GM21737 (cell line): ENCODE results near the gene GPN3.
"Not testable (repeated sequence)": the region's sequence is repeated elsewhere in the genome, so short reads cannot be mapped to it uniquely, and the experiment has no call there.

Experiments
- ATAC-seq: cut with Tn5 transposase; IDR thresholded peaks from one replicate; pipeline ENCODE4 v1.9.1; 2021; ENCODE audit warnings: mild to moderate bottlenecking, moderate library complexity; ENCODE audit not compliant: unreplicated experiment

Gene GPN3

DNA sequence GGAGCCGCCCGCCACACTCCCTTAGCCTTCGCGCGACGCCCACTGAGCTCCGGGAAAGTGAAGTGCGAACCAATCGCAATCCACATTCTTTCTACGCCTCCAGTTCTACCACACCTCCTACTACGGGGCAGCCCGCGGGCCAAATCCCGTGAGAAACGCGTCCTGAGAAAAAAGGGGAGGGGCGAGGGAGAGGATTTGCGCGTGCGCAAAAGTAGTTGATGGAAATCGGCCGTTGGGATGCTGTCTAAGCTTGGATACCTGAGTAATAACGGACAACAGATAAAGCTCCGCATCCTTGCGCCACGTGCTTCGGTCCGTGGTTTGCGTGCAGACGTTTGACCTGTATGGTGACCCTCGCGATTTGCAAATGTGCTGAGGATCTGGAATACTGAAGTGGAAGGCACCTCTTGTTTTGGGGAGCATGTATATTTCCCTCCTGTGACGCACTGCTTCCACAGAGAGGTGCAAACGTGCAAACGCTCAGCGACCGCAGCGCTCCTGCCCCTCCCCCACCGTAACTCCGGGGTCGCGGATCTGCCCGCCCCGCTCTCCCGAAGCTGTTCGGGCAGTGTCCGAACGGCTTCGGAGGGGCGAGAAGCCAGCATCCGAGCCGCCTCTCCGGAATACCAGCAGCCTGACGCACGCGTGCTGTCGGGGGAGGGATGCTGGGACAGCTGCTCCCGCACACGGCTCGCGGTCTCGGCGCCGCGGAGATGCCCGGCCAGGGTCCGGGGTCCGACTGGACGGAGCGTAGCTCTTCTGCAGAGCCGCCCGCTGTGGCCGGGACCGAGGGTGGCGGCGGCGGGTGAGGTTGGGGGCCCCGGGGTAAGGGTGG is at the start of gene GPN3, which contains the start of gene FAM216A:
TSS of gene GPN3 (minus strand) at position 44 of the 835 bp plus-strand sequence. CDS start 54 bp downstream, outside the sequence.
TSS of gene FAM216A (plus strand) at position 632 of the 835 bp plus-strand sequence. CDS start at position 663, 31 bp downstream.
- peak; percentile 70 for ATAC-seq

DNA sequence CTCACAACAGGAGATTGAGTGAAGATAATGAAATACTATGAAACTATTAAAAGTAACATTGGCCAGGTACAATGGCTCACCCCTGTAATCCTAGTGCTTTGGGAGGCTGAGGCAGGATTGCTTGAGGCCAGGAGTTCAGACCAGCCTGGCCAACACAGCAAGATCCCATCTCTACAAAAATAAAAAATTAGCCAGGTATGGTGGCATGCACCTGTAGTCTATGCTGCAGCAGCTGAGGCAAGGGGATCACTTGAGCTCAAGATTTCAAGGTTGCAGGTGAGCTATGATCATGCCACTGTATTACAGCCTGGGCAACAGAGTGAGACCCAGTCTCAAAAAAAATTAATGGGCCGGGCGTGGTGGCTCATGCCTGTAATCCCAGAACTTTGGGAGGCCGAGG is 48.9 kb upstream of the GPN3 start:
- ATAC-seq = no peak

DNA sequence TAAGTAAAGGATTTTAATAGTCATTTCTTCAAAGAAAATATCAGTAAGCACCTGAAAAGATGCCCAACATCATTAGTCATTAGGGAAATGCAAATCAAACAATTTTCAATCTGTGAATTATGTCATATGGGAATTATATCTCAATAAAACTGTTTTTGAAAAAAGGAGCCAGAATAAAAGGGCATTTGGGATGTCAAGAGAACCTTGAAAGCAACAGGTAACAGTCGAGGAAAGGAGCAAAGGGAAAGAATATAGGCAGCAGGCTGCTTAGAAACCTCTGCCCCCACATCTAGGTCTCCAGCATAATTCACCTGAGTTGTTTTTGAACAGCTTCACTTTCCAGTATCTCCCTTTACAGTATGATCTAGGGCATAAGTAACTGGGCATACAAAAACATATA is 46.3 kb upstream of the GPN3 start:
- ATAC-seq = no peak

DNA sequence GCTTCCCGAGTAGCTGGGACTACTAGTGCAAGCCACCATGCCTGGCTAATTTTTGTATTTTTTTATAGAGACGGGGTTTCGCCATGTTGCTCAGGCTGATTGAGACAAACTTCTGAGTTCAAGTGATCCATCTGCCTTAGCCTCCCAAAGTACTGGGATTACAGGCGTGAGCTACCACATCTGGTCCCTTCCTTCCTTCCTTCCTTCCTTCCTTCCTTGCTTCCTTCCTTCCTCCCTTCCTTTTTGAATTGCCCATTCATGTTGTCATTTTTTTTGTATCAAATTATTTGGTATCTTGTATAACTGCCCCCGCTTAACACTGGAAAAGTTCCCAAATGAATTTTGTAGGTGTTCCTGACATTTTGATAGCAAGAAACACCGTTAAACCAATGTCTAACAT is 45.8 kb upstream of the GPN3 start:
- ATAC-seq = no peak

DNA sequence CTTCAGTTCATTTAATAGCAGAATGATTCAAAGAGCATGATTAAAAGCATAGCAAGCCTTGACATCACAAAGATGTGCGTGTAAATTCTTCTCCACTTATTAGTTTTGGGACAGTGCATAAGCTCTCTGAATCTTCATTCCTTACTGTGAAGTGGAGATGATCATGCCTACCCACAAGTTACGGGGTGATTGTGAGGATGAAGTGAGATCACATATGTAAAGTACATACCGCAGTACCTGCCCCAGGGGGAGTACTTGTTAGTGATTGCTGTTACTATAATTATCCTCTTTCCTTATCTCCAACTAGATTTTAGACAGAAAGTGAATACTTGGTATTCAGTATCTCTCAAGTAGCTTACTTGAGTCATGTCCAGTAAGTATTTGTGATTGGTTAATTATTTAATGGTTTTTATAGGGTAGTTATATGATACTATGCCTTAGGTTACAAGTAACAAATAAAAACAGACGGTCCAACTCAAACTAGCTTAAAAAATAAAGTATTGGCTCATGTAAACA is 40.1 kb upstream of the GPN3 start:
- ATAC-seq = no peak

DNA sequence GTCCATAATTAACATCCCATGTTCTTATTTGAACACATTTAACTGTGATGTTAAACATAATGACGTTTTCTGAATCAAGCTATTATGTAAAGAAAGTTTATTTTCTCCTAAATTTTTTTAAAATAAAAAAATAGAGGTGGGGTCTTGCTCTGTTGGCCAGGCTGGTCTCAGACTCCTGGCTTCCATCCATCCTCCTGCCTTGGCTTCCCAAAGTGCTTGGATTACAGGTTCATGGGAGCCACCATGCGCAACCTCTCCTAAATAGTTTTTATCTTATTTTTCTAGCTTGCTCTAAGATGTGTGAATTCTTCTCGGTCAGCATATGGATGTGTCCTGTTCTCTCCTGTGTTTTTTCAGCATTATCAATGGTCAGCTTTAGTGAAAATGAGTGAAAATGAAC is 37.3 kb upstream of the GPN3 start:
- no peak for ATAC-seq

DNA sequence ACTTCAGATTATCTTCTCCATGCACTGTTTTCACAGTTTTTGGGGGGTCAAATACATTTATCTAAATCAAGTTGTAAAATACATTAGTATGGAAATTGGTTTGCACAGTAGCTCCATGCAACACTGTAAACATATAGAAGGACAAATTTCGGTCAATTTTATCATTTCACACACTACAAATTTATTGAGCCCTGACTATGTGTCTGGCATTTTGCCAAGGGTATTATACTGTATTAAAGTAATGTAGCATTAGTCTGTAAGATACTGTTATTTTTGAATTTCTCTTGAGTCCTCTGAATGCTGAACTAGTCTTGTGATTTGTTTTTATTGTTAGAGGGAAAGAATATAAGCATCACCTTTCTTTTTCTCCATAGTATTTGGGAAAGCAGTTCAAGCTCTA is 35.4 kb upstream of the GPN3 start:
- no peak for ATAC-seq

DNA sequence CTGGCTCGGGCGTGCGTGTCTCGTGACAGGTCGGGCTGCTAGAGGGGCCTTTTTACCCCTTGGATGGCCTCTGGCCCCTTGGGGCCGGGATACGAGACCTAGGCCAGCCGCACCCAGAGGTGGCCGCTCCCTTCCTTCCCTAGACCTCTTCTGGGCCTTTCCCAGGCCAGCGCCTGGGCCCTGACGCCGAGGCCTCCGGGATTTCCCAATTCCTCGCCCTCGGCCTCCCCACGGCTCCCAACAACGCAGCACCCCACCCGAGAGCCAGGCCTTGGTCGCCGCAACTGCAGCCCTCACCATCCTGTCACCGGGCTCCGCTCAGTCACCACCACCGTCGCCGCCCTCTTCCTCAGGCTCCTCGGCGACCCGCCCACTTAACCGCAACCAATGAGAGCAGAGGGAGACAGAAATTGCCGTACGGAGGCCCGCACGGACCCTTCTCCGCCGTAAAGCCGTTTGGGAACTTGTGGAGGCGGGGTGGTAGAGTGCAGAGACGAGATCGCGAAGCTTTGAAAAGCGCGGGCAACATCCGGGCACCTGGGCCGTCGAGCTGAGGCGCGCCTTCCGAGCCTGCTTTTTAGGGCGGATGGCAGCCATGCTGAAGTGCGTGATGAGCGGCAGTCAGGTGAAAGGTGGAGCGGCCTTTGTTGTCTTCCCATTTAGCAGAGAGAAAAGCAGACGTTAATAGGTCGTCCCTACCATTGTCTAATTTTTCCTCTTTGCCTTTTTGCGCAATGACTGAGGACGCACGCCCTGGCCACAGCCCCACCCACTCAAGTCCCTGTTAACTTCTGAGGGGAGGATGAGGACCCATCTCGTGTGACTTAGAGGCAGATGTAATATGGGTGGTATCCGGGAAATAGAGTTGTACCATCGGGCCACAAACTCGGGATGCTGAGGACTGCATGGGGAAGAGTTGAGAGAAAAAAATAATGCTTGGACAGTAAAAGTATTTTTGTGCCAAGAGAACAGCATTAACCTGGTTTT is 34.0 kb upstream of the GPN3 start, which contains the start of the genes RAD9B and VPS29:
TSS of gene RAD9B (plus strand) at position 580 of the 987 bp plus-strand sequence. CDS start at position 587, 7 bp downstream.
TSS of gene VPS29 (minus strand) at position 360 of the 987 bp plus-strand sequence. CDS start at position 300, 60 bp downstream.
- peak; percentile 90 for ATAC-seq

DNA sequence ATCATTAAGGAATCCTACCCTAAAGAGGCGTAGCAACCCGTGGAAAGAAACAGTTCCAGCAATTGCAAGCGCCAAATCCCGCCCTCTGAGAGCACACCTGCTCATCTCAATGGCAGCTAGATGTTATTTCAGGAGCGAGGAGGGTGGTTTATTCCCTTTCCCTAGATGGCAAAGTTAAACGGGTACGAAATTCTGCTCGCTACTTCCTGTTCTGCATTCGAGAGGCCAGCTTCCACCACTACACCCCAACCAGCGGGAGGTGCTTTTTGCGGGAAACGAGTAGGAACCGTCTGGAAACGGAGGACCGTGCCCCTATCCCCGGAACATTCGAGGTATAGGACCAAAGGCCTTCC is 33.3 kb upstream of the GPN3 start:
- ATAC-seq = peak; percentile 15

DNA sequence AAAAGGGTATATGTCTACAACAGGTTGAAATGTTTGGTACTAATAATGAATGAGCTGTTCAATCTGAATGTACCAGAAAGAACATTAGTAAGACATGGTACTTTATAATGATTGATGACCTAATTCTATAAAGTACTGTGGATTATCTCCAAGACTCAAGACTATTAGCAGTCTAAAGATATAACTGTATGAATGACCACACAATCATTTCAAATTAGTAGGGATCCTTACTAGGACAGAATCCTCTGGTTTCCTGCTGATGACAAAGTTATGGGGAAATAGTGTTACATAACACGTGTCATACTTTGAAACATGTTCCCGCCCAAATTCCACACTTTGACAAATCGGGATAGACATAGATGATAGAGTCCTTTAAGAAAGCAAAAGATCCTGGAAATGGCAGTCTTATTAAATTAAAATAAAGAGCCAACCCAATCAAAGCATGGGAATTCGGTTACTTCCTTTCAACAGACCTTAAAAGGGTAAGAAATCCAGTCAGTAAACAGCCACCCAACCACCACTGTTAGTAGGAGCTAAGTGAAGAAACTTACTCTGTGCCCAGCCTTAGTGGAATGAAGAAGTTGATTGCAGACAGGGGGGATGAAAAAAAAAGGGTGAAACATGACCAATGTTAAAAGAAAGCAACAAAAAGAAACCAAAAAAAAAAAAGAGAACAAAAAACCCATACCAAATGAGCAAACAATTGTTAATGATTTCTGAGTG is 31.1 kb upstream of the GPN3 start:
- ATAC-seq = no peak

DNA sequence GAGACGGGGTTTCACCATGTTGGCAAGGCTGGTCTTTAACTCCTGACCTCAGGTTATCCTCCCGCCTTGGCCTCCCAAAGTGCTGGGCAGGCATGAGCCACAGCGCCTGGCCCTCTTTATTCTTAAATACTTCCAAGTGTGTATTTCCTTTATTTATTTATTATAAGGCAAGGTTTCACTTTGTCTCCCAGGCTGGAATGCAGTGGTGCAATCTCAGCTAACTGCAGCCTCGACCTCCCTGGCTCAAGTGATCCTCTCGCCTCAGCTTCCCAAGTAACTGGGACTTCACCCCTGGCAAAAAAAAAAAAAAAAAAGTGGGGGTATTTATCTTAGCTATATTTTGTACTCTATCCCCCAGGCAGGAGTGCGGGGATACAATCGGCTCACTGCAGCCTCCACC is 7.4 kb upstream of the GPN3 start:
- no peak for ATAC-seq

DNA sequence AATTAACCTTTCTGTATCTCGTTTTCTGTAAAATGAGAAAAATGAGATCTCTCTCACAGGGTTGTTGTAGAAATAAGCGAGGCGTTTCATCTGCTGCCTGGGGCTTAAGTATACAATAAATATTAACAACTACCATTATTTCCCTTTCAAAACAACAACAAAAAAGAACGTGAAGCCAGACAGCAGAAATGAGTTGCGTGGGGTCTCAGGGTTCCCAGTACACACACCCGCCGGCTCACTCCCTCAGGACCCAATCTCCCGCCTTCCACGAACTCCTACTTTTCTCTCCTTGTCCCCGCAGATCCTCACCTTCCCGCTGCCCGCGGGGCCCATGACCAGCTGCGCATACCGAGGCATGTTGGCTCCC is 227 bp downstream of the GPN3 start:
- no peak for ATAC-seq

DNA sequence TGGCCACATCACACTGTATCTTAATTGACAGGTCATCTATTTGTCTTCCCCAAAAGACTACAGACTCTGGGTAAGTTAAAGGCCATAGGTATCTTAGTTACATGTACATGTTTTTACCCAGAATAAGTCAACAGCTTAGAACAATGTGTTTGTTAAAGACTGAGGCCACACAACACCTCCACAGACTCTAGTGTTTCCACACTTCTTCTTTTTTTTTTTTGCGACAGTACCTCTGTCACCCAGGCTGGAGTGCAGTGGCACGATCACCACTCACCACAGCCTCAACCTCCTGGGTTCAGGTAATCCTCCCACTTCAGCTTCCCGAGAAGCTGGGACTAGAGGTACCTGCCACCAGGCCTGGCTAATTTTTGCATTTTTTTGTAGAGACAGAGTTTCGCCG is 1.3 kb downstream of the GPN3 start:
- ATAC-seq = no peak

DNA sequence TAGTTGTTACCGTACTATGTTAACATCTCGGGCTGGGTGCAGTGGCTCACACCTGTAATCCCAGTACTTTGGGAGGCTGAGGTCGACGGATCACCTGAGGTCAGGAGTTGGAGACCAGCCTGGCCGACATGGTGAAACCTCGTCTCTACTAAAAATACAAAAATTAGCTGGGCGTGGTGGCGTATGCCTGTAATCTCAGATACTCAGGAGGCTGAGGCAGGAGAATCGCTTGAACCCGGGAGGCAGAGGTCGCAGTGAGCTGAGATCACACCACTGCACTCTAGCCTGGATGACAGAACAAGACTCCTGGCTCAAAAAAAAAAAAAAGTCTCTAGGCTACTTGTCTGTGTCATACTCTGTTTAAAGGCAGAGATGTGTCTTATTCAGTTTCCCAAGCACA is 2.3 kb downstream of the GPN3 start:
- ATAC-seq = not testable (repeated sequence)

DNA sequence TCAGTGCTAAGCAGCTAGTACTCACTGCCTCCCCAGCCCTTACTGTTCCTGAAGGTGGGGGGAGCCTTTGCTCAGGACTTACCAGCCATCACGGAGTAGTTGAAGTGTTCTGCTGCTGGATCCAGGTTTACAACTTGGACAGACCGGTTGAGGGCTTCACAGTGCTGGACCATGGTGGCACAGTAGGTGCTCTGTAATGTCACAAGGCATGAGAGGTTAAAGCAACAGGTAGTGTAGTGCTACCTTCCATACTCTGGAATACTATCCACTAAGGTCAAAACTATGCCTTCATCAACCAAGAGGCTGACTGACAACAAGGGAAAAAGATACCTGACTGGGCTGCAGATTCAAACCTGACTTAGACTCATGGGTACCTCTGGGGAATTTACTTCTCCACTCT is 3.0 kb downstream of the GPN3 start:
- no peak for ATAC-seq

DNA sequence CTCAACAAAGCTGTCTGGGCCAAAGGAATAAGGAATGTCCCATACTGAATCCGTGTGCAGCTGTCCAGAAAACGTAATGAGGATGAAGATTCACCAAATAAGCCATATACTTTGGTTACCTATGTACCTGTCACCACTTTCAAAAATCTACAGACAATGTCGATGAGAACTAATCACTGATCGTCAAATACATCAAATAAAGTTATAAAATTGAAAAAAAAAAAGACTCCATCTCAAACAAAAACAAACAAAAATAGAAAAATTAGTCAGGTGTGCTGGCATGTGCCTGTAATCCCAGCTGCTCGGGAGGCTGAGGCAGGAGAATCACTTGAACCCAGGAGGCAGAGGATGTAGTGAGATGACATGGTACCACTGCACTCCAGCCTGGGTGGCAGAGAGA is 6.9 kb downstream of the GPN3 start:
- ATAC-seq = not testable (repeated sequence)

DNA sequence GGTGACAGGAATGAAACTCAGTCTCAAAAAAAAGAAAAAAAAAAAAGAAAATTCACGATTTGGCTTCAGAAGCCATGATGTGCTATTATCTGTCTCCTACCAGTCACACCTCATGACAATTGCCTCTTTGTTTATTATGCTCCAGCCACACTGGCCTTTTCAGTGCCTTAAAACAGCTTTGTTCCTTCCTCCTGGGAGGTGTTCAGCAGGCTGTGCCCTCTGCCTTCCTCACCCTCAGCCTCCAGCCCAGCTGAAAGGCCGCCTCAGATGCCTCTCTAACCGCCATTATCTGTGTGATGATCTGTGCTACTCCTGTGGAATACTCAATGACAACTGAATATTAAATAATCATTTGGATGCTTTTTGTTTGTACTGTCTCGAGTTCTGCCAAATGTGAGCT is 9.3 kb downstream of the GPN3 start:
- no peak for ATAC-seq

DNA sequence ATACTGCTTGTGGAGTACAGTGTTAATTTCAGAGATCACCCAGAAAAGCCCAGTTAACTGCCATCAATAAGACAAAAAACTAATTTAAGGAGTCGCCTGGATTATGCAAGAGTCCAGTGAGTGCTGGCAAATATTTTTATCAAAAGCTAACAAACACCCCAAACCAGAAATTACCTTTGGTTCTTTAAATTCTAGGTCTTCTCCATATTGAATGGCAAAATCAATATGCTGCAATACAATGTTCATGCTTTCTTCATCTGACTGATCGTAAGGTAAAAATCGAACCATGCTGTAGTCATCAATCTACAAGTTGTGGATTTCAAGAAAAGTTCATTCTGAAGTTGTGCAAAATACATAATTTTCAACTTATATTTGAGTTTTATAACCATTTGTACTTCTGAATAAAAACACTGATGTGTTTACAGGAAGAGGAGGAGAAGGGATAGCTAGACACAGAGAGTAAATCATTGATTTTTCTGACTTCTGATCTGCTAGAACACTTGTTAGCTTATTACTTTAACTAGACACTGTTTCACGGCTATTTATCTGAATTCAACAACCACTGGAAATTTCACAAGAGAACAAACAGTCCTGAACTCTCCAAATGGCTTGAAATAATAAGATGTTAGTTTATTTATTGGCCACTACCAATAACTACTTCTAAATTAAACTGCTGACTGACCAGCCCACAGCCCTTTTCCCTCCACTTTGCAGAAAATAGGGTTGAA is 14.3 kb downstream of the GPN3 start:
- ATAC-seq = no peak

DNA sequence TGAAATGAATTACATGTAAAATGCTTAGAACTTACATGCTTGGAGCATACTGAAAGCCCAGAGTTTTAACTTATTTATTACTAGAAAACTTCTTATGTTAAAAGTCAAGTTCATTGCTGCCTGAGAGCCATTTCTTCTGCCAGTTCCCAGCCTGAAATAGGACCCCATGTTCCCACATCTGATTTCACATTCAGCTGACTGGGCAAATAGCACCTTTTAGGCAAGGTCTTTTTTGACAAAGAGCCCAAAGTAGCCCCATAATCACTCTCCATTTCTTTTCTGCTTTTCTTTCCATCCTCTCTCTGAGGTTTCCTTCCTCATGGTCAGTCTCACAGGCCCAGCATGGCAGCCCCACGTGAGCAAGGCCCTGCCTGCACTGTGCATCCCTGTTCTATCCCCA is 16.8 kb downstream of the GPN3 start:
- ATAC-seq = no peak
